CD4-positive, alpha-beta T cell treated with Interleukin-4 for 1 hour (primary cell): ENCODE results near the gene SULT1E1.
A peak's percentile ranks its signal among the peaks of the same experiment; 100 is the strongest.

Source experiments
- DNase-seq, 2 donors: peaks; one replicate each; pipeline ENCODE4 v3.0.0-alpha.2; 2020 to 2022

SULT1E1 gene

GRCh38 chr4:69860052-69860451 lies at the start of gene SULT1E1:
TSS of gene SULT1E1 (minus strand) at chr4:69860145. CDS start at chr4:69857644, 2,501 bp downstream.
- DNase-seq: no peak

- no peak for DNase-seq
Measured at GRCh38 chr4:69909195-69909594, 49.2 kb upstream of the SULT1E1 start.

DNA sequence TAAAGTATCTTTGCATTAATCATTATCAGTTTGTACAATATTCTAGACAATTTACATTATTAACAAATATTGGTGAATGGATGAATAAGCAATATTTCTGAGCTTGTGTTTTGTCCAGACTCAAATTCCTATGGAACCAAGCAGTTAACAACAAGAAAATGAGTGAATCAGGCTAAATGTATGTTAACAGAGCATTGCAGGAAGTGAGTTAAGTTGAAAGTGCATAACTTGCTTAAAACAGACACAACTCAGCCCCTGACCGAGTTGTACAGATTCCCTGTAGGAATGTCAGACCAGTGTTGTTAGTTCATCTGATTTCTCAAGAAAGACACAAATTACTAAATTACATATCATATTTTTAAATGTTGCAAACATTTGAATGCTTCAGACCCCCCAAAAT lies 47.2 kb upstream of the SULT1E1 start:
- DNase-seq: no peak

- no peak for DNase-seq
Measured at GRCh38 chr4:69896530-69897116, 36.7 kb upstream of the SULT1E1 start.

DNA sequence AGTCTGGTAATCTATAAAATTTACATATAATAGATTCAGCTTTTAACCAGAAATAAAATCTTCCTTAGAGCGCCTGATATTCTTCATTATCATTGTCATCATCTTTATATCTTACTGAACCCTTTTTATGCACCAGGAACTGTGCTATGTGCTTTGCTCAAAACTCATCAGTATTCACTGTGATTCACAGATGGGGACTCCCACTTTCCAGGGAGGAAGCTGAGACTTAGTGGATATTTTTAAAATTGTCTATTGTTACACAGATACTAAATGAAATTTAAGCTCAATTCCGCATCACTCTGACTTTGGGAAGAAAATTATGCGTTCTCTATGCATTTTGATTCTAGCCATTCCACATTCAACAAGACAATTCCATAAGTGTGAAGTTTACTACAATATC lies 34.8 kb upstream of the SULT1E1 start:
- no peak for DNase-seq

DNA sequence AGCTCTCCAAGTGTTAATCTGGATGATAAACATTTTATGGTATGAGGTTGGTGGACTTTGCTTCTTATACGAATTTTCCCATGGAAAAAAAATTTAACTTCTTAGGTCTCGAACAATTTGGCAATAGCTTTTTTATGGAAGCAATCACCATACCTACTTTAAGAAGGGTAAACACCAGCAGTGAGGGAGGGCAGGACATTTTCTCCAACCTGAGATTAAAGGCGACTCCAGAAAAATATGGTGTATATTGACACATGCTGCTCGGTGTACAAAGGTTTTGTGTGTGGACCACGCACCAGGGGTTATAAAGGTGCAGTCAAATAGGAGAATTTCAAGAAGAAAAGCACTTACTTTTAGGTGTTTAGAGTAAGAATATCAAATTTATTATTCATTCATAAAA lies 34.2 kb upstream of the SULT1E1 start:
- DNase-seq: no peak

DNA sequence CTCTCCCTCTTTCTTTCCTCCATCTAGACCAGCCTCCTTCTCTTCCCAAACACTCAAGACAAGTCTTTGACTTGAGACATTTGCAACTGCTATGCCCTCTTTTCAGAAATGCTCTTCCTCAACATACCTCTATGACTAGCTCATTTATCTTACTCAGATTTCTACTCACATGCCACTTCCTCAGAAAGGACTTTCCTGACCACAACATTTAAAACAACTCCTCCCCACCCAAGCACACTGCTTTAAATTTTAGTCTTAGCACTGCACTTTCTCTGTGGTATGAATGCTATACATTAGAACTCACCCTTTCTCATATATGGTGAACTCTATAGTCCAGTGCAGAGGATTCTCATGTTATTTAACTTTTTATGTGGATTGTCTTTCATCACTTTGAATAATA lies 28.4 kb upstream of the SULT1E1 start:
- no peak for DNase-seq

DNA sequence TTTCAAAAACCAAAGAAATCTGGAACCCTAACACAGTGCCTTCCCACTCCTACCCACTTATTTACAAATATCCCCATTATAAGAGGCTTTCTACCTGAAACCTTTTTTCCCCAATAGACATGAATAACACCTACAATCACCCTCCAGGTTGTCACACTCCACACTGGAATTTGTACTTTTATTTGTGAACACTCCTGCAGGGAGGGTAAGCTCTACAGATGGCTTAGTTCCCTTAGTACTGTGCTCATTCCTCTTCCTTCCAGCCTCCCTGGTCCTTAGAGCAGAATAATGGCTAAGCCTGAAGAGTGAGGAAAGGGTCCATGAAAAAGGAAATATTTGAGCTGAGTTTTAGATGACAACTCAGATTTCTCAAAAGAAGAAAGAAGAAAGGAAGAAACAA lies 22.2 kb upstream of the SULT1E1 start:
- no peak for DNase-seq

DNA sequence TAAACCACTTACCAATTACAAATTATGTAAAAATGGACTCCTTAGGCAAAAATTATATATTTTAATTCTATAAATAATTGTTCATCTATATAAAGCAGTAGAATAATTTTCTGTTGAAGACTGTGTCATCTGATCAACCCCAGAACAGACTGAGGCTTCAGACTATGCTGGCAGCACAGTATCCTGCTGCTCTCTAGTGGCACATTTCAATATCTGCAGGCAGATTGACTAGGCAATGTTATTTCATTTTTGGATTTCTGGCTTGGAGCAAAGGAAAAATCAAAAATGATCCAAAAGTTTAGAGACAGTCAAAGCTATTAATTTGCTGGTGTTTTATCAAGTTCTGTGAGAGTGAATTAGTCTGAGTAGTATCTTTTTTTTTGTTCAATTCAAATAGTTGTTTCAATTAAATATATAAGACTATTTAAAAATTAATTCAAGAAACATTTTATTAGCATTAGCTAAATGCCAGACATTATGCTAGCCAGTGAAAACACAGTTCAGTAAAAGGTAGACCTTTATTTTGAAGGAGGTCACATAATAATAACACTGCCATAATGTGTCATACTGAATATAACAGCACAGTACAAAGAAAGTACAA lies 21.3 kb upstream of the SULT1E1 start:
- DNase-seq: peak; percentile 23 to 35

DNA sequence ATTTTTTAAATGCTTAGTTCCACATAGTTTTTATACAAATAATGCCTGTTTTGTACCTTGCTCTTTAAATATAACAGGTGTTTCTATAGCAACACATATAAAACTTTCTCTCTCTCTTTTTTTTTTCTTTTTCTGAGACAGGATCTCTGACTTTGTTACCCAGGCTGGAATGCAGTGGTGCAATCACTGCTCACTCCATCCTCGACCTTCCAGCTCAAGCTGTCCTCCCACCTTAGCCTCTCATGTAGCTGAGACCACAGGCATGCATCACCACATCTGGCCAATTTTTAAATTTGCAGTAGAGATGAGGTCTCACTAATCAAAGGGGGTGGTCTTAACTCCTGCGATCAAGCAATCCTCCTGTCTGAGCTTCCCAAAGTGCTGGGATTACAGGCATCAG lies 18.3 kb upstream of the SULT1E1 start:
- DNase-seq: no peak

- no peak for DNase-seq
Measured at GRCh38 chr4:69877453-69877852, 17.5 kb upstream of the SULT1E1 start.

- DNase-seq: no peak
Measured at GRCh38 chr4:69876071-69876470, 16.1 kb upstream of the SULT1E1 start.

- DNase-seq: no peak
Measured at GRCh38 chr4:69875576-69875975, 15.6 kb upstream of the SULT1E1 start.

- DNase-seq: no peak
Measured at GRCh38 chr4:69874507-69874906, 14.6 kb upstream of the SULT1E1 start.

GRCh38 chr4:69861756-69862155 lies 1.8 kb upstream of the SULT1E1 start:
- DNase-seq: no peak

DNA sequence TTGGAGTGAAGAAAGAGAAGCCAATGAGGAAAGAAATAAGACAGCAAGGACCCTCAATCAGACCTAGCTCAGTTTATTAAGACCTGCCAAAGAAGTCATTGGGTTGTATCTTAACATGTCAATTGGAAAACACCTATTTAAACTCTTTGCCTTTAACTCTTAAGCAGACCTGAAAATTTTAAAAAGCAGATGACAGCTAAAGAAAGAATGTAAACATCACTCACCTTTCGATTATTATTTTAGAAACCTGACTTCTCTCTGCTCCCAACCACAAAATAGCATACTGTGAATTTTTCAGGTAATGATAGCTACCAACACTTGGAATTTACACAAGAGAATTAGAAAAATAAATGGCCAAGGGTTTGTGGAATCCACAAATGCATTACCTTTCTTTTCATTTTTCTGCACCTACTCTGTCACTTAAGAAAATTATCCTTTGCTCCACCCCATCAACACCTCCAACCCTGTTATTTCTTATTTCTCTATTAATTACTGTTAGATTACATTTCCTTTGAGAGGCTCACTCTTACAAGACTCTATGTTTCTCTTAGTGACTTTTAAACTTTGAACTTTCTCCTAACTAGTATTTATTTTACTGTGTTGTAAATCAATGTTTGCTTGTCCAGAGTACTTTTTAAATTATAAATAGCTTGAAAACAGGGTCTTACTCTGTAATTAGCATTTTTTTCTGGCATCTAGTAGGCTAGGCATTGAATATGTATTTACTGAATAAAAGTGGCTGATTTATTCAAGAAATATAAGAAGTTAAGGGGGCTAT lies 765 bp upstream of the SULT1E1 start:
- no peak for DNase-seq

- no peak for DNase-seq
Measured at GRCh38 chr4:69859140-69859685, 732 bp downstream of the SULT1E1 start.

GRCh38 chr4:69858690-69859089 lies 1.3 kb downstream of the SULT1E1 start:
- DNase-seq: no peak

DNA sequence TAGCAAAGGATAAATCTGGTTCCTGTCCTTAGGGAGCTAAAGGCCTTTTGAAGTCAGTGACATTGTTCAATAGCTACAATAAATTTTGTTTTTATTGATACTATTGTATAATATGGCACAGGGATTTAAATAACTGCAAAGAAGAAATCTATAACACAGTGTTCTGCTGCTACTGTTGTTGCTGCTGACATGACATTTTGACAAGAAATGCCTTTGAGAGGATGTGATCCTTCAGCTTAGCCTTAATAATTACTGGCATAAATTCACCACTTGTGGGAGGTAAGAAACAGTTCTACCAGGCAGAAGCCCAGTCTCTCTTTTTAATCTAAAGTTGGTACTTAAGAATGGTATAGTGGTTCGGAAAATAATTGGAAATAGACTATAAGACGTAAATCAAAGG lies 4.1 kb downstream of the SULT1E1 start:
- no peak for DNase-seq

- no peak for DNase-seq
Measured at GRCh38 chr4:69849969-69850368, 10.0 kb downstream of the SULT1E1 start.

GRCh38 chr4:69849297-69849696 lies 10.6 kb downstream of the SULT1E1 start:
- no peak for DNase-seq

GRCh38 chr4:69848028-69848427 lies 11.9 kb downstream of the SULT1E1 start:
- no peak for DNase-seq

GRCh38 chr4:69843932-69844331 lies 16.0 kb downstream of the SULT1E1 start:
- DNase-seq: no peak

- DNase-seq: no peak
Measured at GRCh38 chr4:69843301-69843700, 16.6 kb downstream of the SULT1E1 start.
